Caco-2 (cell line): Measurements from ENCODE around the gene WDFY2. TPM values are rescaled to one million over a fixed set of nuclear protein-coding genes. Genes with fewer than 3 reads are reported as not detected.

Source experiments
- BruUV-seq: library from RNA; stranded (reverse); fragments of 400-500 nt; replicated peaks from 2 replicates; lab custom pipeline; 2021; lab: Mats Ljungman, UMichigan
- CTCF ChIA-PET: fragments of 300-600 bp; sonication (Branson Sonifier 250); formaldehyde crosslinking; loops from one replicate; lab custom pipeline; 2022; ENCODE audit warnings: antibody characterized with exemption; lab: Charles Lee
- POLR2A ChIA-PET: fragments of 300-600 bp; sonication (Branson Sonifier 250); formaldehyde crosslinking; loops from one replicate; lab custom pipeline; 2022; ENCODE audit warnings: antibody characterized with exemption; lab: Charles Lee
- DNase-seq, 2 experiments: peaks; one replicate each; pipeline versions ENCODE4 v3.0.0 to v3.0.0-alpha.2; 2020 to 2022
- H3K27me3 ChIP-seq: replicated peaks from 2 replicates; pipeline ENCODE4 v1.6.0; 2011; ENCODE audit warnings: low read length; ENCODE audit not compliant: control insufficient read depth, insufficient read depth
- H3K36me3 ChIP-seq: 2 replicates; pipeline ENCODE4 v1.5.1; 2011; ENCODE audit warnings: low read length; ENCODE audit not compliant: control insufficient read depth, insufficient read depth
- H3K4me1 ChIP-seq: fragments of 250-450 bp; sonication (Bioruptor Pico); 2 replicates; pipeline ENCODE4 v1.5.1; 2020; ENCODE audit warnings: mild to moderate bottlenecking
- H3K4me3 ChIP-seq: 2 replicates; pipeline ENCODE4 v1.5.1; 2011; ENCODE audit warnings: low read depth, mild to moderate bottlenecking, control low read depth, low read length
- H3K9me3 ChIP-seq: fragments of 250-450 bp; sonication (Bioruptor Pico); 2 replicates; pipeline ENCODE4 v1.5.1; 2020; ENCODE audit warnings: mild to moderate bottlenecking, moderate library complexity
- H3K27ac Mint-ChIP-seq: one replicate; pipeline ENCODE4 v1.8.0; 2022; ENCODE audit warnings: mixed read lengths; ENCODE audit not compliant: unreplicated experiment
- H3K27me3 Mint-ChIP-seq: one replicate; pipeline ENCODE4 v1.8.0; 2022; ENCODE audit warnings: mixed read lengths; ENCODE audit not compliant: insufficient read depth, unreplicated experiment
- H3K36me3 Mint-ChIP-seq: one replicate; pipeline ENCODE4 v1.8.0; 2022; ENCODE audit warnings: mild to moderate bottlenecking, mixed read lengths; ENCODE audit not compliant: insufficient read depth, unreplicated experiment
- H3K4me1 Mint-ChIP-seq: one replicate; pipeline ENCODE4 v1.8.0; 2022; ENCODE audit warnings: low read depth, mixed read lengths; ENCODE audit not compliant: unreplicated experiment
- H3K4me3 Mint-ChIP-seq: one replicate; pipeline ENCODE4 v1.8.0; 2022; ENCODE audit warnings: mild to moderate bottlenecking, moderate library complexity, mixed read lengths; ENCODE audit not compliant: unreplicated experiment
- H3K9me3 Mint-ChIP-seq: one replicate; pipeline ENCODE4 v1.8.0; 2022; ENCODE audit warnings: mixed read lengths; ENCODE audit not compliant: unreplicated experiment
- intact Hi-C: fragments of 100-400 bp; cut with micrococcal nuclease; formaldehyde crosslinking; loops from one replicate; pipeline ENCODE4 v1.10.0; 2022; ENCODE audit not compliant: unreplicated experiment
- total RNA-seq: library from RNA; stranded (reverse); gene quantifications from 2 replicates; pipeline ENCODE4 v1.2.3, GENCODE V29; 2022
- TF ChIP-seq, protein P1 (sequence below), 2 experiments: fragments of 200-600 bp in 1 of 2; IDR thresholded peaks; 1 replicate in 1 of 2; 2 replicates in 1 of 2; pipeline versions ENCODE4 v1.5.1 to v1.8.0; 2011 to 2022; ENCODE audit warnings: antibody characterized with exemption in 1 of 2, control low read depth in 1 of 2, inconsistent platforms in 1 of 2, low read depth in 1 of 2, low read length in 1 of 2, mild to moderate bottlenecking in 1 of 2, moderate library complexity in 1 of 2; ENCODE audit not compliant: insufficient read depth in 1 of 2, severe bottlenecking in 1 of 2, unreplicated experiment in 1 of 2

Gene WDFY2
- total RNA-seq, 1 experiment from 2014 or later: 9.2 TPM

DNA sequence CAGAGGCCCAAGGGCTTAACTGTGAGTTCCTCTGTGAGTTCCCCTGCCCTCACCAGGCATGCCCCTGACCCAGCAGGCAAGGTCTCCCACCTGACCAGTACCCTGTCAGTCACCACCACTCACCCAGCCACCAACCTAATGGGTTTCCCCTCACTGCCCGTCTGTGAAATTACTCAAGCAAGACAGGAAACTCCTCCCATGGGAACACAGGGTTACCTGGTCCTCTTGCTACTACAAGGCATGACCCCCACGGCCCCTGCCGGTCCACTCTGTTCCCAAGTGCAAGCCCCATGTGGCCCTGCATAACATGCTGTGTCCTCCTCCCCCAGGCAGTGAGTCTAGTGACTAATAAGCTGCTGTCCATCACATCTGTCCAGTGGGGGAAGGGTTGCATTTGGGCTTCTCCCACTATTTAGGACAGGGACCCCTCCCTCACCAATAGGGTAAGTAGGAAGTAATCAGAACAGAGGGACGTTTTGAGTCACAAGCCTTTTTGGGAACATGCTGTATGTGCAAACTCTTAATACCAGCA is 227.7 kb downstream of the WDFY2 start:
- Histone ChIP-seq H3K9me3 (no peaks in the 10 kb centered on the region), H3K4me1 (no peaks in the 10 kb centered on the region), H3K4me3 (no peak overlapping the region), H3K36me3 (no peaks in the 10 kb centered on the region), H3K27me3 (no peaks in the 10 kb centered on the region)
- no peak overlapping the region for H3K27ac Mint-ChIP-seq
- no peaks in the 10 kb centered on the region for H3K36me3 Mint-ChIP-seq
- H3K4me1 Mint-ChIP-seq: peaks cover 12% of the 10 kb centered on the region
- H3K27me3 Mint-ChIP-seq: peaks cover 5% of the 10 kb centered on the region
- no peak overlapping the region for H3K4me3 Mint-ChIP-seq
- TF ChIP-seq, protein P1, sequence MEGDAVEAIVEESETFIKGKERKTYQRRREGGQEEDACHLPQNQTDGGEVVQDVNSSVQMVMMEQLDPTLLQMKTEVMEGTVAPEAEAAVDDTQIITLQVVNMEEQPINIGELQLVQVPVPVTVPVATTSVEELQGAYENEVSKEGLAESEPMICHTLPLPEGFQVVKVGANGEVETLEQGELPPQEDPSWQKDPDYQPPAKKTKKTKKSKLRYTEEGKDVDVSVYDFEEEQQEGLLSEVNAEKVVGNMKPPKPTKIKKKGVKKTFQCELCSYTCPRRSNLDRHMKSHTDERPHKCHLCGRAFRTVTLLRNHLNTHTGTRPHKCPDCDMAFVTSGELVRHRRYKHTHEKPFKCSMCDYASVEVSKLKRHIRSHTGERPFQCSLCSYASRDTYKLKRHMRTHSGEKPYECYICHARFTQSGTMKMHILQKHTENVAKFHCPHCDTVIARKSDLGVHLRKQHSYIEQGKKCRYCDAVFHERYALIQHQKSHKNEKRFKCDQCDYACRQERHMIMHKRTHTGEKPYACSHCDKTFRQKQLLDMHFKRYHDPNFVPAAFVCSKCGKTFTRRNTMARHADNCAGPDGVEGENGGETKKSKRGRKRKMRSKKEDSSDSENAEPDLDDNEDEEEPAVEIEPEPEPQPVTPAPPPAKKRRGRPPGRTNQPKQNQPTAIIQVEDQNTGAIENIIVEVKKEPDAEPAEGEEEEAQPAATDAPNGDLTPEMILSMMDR (IDR thresholded peaks at IDR 0.05; ENCODE audit: insufficient read depth in 1 of 2, low read depth in 1 of 2, low read length in 1 of 2, severe bottlenecking in 1 of 2, unreplicated experiment in 1 of 2): no peak
- POLR2A ChIA-PET: interaction anchor here (0.7 kb wide), 1 partner anchor 359 kb away, joined by 3 read pairs; the partner anchor contains the start of gene INTS6
- CTCF ChIA-PET: no interaction called here
- intact Hi-C loops: no loop called here
- no TSS peak for BruUV-seq
- DNase-seq: no peak
- no peaks in the 10 kb centered on the region for H3K9me3 Mint-ChIP-seq

DNA sequence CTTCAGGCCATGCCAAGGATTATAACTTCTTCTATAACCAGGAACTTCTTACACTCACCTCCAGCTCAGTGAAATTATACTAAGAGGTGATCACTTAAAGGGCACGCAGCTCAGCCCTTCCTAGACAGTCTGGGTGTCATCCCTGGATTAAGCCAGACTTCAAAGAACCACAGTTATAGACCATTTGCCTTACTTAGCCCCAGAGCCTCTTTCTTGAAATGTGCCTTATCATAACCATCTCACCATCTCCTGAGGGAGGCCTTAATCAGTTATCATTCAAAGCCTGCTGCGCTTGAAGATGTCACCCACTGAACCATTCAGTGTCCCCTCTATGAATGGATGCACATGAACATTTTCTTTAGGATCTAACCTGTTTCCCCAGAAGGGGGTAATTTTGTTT is 229.8 kb downstream of the WDFY2 start:
- no TSS peak for BruUV-seq
- Mint-ChIP-seq H3K27me3 (peaks cover 16% of the 10 kb centered on the region), H3K4me1 (peaks cover 14% of the 10 kb centered on the region), H3K27ac (no peak overlapping the region), H3K9me3 (no peaks in the 10 kb centered on the region), H3K36me3 (no peaks in the 10 kb centered on the region), H3K4me3 (no peak overlapping the region)
- ChIA-PET POLR2A (no interaction called here), CTCF (interaction anchor here (0.5 kb wide), 1 partner anchor 12 kb away, joined by 5 read pairs; no protein-coding TSS in a partner anchor)
- intact Hi-C loops: loop anchor here (2.0 kb wide), 1 partner anchor 19 kb away; no protein-coding TSS in a partner anchor
- Histone ChIP-seq H3K4me1 (no peaks in the 10 kb centered on the region), H3K4me3 (no peak overlapping the region), H3K36me3 (no peaks in the 10 kb centered on the region), H3K27me3 (no peaks in the 10 kb centered on the region), H3K9me3 (no peaks in the 10 kb centered on the region)
- TF ChIP-seq, protein P1 (IDR thresholded peaks at IDR 0.05; ENCODE audit: insufficient read depth in 1 of 2, low read depth in 1 of 2, low read length in 1 of 2, severe bottlenecking in 1 of 2, unreplicated experiment in 1 of 2): no peak
- no peak for DNase-seq

DNA sequence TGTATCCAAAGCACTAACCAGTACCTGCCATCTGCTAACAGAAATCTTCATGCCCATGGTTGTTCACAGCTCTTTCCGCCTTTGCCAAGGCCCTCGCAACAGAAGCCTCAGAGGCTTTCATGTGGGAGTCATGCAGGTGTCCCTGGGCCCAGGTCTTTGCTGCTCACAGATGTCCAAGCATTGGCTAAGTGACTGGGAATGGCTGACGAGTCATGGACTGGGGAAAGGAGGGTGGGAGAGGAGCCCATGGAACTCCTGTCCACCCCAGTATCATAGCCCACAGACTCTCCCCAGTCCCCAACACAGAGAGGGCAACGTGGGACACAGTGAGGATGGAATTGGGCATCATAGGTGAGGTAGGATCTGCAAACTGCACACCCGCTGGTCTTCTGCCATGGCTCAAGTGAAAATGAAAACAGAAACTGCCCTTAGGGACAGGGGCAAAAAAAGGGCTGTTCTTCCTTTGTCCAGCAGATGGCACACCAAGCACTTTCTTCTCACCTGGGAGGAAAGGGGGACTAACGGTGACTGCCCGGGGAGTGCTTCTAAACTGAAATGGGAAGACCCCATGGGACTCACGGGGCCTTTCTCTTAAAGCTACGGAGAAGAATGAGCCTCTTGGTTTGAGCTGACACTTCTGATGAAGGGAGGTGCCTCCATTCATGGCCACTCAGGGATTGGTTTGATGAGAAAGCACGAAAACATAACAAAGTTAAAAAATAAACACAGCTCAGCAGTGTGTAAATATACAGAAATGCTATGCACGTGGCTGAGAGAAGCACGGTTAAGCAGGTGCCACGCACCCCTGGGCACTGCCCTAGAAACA is 230.8 kb downstream of the WDFY2 start:
- DNase-seq: peak; percentile 68 to 80
- no peak overlapping the region for H3K4me3 ChIP-seq
- no peaks in the 10 kb centered on the region for H3K9me3 ChIP-seq
- TF ChIP-seq, protein P1 (IDR thresholded peaks at IDR 0.05; ENCODE audit: insufficient read depth in 1 of 2, low read depth in 1 of 2, low read length in 1 of 2, severe bottlenecking in 1 of 2, unreplicated experiment in 1 of 2): peak; percentile 83 to 88
- Mint-ChIP-seq H3K27ac (no peak overlapping the region), H3K9me3 (no peaks in the 10 kb centered on the region), H3K27me3 (peaks cover 19% of the 10 kb centered on the region), H3K4me3 (peak overlapping the region; percentile 62), H3K4me1 (peaks cover 14% of the 10 kb centered on the region), H3K36me3 (no peaks in the 10 kb centered on the region)
- CTCF ChIA-PET: interaction anchor here (0.5 to 1.6 kb wide), 6 partner anchors 13 to 386 kb away, joined by 3 to 11 read pairs (median 3); partner anchors contain the start of gene NEK5
- no peaks in the 10 kb centered on the region for H3K27me3 ChIP-seq
- intact Hi-C loops: loop anchor here (1.0 to 5.0 kb wide), 6 partner anchors 18 to 386 kb away; no protein-coding TSS in a partner anchor
- no TSS peak for BruUV-seq
- H3K36me3 ChIP-seq: no peaks in the 10 kb centered on the region
- POLR2A ChIA-PET: no interaction called here
- H3K4me1 ChIP-seq: no peaks in the 10 kb centered on the region
